K562 (cell line): ENCODE measurements around the gene CCL3. TPM values are rescaled to one million over a fixed set of nuclear protein-coding genes. Genes with fewer than 3 reads are reported as not detected.

Experiments used
- HDGF ChIP-seq: fragments of 450-650 bp; IDR thresholded peaks from 2 replicates; pipeline ENCODE4 v1.6.1; 2016
- ZNF165 ChIP-seq: fragments of 250-450 bp; sonication (Bioruptor Pico); IDR thresholded peaks from 2 replicates; pipeline ENCODE4 v1.4.0; 2020; ENCODE audit warnings: borderline replicate concordance
- polyA plus RNA-seq, 8 experiments: library from polyadenylated mRNA; depleted of rRNA in 4 of 8; stranded (reverse) in 5 of 8; unstranded in 3 of 8; fragments of >200 nt; fragmentation: Nextera tagmentation in 2 of 8; fragmentation: Illumina TruSeq in 1 of 8; extraction: Ambion mirVana in 2 of 8; extraction: Trizol in 1 of 8; gene quantifications; 2 replicates each; pipeline versions ENCODE4 v1.2.1 to v1.2.3, GENCODE V29; 2011 to 2014; ENCODE audit warnings: inconsistent platforms in 1 of 8, missing spikeins in 1 of 8
- total RNA-seq, 7 experiments: library from RNA; depleted of rRNA in 6 of 7; stranded (reverse); fragments of >200 nt in 6 of 7; fragmentation: Illumina TruSeq in 2 of 7; extraction: Trizol in 2 of 7; gene quantifications; 2 replicates each; pipeline versions ENCODE4 v1.2.1 to v1.2.3, GENCODE V29; 2011 to 2021; ENCODE audit warnings: low replicate concordance in 1 of 7
- TF ChIP-seq, protein P1 (sequence below): sonication (generic); formaldehyde crosslinking; IDR thresholded peaks from 2 replicates; pipeline ENCODE4 v1.8.1; 2023; ENCODE audit warnings: mild to moderate bottlenecking, missing genetic modification reagents, moderate library complexity
- TF ChIP-seq, protein P2 (sequence below): IDR thresholded peaks from 2 replicates; pipeline ENCODE4 v1.6.1; 2011; ENCODE audit warnings: borderline replicate concordance, low read depth, mild to moderate bottlenecking, moderate library complexity, low read length; ENCODE audit not compliant: insufficient read depth, poor library complexity, severe bottlenecking
- TF ChIP-seq, protein P3 (sequence below): fragments of 200-800 bp; sonication (Bioruptor generic); IDR thresholded peaks from 2 replicates; pipeline ENCODE4 v1.6.1; 2016; ENCODE audit warnings: missing genetic modification characterization, missing compliant biosample characterization

Gene CCL3
- total and polyA plus RNA-seq, 9 of the 15 experiments (the other 6 are each of a cell fraction or from before 2014, with no cell fraction given), result 0.58 TPM; not detected in 8

DNA sequence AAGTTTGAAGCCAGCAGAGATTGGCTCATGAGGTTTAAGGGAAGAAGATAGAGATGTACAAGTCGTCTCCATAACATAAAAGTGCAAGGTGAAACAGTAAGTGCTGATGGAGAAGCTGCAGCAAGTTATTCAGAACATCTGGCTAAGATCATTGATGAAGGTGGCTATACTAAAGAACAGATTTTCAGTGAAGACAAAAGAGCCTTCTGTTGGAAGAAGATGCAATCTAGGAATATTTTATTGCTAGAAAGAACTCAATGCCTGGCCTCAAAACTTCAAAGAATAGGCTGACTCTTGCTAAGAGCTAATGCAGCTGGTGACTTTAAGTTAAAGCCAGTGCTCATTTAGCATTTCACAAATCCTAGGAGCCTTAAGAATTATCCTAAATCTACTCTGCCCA, 39.7 kb upstream of the CCL3 start (continued):
- TF ChIP-seq ZNF165, result no peak
- no peak for TF ChIP-seq HDGF
- TF ChIP-seq, protein P1, sequence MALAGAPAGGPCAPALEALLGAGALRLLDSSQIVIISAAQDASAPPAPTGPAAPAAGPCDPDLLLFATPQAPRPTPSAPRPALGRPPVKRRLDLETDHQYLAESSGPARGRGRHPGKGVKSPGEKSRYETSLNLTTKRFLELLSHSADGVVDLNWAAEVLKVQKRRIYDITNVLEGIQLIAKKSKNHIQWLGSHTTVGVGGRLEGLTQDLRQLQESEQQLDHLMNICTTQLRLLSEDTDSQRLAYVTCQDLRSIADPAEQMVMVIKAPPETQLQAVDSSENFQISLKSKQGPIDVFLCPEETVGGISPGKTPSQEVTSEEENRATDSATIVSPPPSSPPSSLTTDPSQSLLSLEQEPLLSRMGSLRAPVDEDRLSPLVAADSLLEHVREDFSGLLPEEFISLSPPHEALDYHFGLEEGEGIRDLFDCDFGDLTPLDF, result no peak
- TF ChIP-seq, protein P2, sequence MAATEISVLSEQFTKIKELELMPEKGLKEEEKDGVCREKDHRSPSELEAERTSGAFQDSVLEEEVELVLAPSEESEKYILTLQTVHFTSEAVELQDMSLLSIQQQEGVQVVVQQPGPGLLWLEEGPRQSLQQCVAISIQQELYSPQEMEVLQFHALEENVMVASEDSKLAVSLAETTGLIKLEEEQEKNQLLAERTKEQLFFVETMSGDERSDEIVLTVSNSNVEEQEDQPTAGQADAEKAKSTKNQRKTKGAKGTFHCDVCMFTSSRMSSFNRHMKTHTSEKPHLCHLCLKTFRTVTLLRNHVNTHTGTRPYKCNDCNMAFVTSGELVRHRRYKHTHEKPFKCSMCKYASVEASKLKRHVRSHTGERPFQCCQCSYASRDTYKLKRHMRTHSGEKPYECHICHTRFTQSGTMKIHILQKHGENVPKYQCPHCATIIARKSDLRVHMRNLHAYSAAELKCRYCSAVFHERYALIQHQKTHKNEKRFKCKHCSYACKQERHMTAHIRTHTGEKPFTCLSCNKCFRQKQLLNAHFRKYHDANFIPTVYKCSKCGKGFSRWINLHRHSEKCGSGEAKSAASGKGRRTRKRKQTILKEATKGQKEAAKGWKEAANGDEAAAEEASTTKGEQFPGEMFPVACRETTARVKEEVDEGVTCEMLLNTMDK, result no peak
- TF ChIP-seq, protein P3, sequence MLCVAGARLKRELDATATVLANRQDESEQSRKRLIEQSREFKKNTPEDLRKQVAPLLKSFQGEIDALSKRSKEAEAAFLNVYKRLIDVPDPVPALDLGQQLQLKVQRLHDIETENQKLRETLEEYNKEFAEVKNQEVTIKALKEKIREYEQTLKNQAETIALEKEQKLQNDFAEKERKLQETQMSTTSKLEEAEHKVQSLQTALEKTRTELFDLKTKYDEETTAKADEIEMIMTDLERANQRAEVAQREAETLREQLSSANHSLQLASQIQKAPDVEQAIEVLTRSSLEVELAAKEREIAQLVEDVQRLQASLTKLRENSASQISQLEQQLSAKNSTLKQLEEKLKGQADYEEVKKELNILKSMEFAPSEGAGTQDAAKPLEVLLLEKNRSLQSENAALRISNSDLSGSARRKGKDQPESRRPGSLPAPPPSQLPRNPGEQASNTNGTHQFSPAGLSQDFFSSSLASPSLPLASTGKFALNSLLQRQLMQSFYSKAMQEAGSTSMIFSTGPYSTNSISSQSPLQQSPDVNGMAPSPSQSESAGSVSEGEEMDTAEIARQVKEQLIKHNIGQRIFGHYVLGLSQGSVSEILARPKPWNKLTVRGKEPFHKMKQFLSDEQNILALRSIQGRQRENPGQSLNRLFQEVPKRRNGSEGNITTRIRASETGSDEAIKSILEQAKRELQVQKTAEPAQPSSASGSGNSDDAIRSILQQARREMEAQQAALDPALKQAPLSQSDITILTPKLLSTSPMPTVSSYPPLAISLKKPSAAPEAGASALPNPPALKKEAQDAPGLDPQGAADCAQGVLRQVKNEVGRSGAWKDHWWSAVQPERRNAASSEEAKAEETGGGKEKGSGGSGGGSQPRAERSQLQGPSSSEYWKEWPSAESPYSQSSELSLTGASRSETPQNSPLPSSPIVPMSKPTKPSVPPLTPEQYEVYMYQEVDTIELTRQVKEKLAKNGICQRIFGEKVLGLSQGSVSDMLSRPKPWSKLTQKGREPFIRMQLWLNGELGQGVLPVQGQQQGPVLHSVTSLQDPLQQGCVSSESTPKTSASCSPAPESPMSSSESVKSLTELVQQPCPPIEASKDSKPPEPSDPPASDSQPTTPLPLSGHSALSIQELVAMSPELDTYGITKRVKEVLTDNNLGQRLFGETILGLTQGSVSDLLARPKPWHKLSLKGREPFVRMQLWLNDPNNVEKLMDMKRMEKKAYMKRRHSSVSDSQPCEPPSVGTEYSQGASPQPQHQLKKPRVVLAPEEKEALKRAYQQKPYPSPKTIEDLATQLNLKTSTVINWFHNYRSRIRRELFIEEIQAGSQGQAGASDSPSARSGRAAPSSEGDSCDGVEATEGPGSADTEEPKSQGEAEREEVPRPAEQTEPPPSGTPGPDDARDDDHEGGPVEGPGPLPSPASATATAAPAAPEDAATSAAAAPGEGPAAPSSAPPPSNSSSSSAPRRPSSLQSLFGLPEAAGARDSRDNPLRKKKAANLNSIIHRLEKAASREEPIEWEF (CRISPR knock-in tag), result no peak
- TF ChIP-seq, all 486 proteins: peak for 0
